GM12873 (cell line): ENCODE data around the gene PPIH.

Experiments used
- CTCF ChIP-seq: IDR thresholded peaks from 2 replicates; pipeline ENCODE4 v1.5.1; 2012; ENCODE audit warnings: low read depth, mild to moderate bottlenecking, moderate library complexity, low read length, control low read depth; ENCODE audit not compliant: insufficient read depth; ENCODE audit errors: missing control alignments

Gene PPIH

DNA sequence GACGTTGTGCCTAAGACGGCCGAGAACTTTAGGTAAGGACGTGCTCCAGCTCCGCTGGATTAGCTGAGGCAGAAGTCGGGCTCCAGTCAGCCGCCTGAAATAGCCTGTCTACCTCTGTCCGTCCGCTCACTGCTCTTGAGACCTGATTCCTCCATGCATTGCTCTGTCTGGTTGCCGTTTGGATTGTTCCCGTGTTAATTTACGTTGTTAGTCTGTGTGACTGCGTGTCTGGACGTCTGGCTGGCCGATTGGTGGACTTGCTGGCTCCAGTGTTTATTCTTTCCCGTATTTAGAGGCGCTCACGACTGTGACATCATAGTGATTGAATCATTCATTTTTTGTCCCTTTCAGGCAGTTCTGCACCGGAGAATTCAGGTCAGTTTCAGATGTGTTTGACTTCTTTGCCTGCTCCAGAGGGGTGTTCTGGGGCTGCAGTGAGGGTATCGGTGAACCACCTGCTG is 684 bp downstream of the PPIH start:
- TF ChIP-seq CTCF: no peak

DNA sequence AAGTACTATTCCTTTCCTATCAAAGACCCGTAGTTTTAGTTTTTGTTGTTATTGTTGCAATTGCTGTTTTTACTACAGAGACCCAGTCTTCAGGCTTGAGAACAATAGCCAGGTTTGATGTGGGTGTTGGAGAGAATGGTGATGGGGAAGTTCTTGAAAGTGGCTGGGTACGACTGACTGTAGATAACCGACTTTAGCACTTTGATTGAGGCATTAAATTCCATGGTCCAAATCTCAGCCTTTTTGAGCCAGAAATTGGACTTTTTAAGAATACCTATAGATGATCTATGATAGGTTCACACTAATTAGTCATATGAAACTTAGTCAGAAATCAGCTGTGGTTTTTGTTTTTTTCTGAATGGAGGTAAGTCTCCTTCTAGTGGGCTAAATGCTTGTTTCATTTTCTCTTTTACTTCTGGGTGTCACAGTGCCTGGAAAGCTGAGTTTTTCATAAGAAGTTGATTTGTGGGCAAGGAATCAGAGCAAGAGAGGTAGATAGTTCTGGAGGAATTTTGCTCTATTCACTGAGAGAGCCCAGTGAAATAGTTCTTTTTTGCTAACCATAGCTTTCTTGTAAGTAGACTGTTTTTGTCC is 2.8 kb downstream of the PPIH start:
- TF ChIP-seq CTCF: no peak

DNA sequence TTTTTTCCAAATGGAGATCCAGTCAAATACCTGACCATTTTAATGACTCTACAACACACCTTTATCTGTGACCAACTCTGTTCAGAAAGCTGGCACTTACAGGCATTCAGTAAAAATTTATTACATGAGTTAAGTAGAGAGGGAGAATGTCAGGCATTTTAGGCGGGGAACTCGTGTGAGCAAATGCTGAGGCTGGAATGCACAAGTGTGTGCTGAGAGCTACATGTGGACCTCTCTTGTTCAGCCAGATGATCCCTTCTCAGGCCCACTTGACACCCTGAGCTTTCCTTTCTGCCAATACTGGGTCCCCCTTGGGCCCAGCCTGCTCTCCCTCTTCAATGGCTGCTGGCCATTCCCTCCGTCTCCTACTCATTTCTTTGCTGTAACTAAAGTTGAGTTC is 11.7 kb downstream of the PPIH start:
- no peak for TF ChIP-seq CTCF

- TF ChIP-seq CTCF: no peak
These were observed 12.2 kb downstream of the PPIH start for GRCh38 chr1:42670425-42670824.

- TF ChIP-seq CTCF: no peak
These were observed 16.0 kb downstream of the PPIH start for GRCh38 chr1:42674214-42674613.

DNA sequence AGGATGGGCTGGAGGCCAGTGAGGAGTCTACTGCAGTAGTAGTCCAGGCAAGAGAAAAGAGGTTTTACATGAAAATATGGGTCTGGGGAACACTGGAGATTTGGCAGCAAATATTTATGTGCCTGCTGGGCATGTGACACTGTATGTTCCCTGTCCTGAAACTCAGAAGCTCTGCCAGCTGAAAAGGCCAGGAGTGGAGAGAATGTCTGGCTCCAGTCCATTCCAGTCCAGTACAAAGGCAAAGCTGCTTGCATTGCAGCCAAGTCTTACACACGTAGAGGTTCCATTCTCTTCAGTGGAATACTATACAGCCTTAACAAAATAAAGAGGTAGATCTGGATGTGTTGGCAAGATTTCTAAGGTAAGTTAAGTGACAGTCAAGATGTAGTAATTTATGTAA is 16.5 kb downstream of the PPIH start:
- no peak for TF ChIP-seq CTCF

DNA sequence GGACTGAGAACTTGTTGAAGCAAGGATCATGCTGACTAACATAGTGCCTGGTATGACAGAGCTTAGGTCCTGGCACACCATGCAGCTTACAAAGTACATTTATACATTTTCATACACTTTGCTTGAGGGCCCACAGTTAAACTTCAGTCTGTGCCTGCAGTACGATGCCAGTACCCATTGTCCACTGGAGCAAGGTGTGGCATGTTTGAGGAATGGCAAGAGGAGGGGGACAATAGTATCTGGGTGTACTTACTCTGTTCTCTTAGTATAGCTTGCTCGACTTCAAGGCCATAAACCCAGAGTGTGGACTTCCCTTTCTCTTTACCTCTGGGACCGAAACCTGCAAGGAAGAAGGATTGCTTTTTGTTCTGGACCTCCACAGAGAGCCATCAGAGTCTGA is 17.2 kb downstream of the PPIH start:
- TF ChIP-seq CTCF: no peak

GRCh38 chr1:42676534-42677087 is 18.4 kb downstream of the PPIH start:
- TF ChIP-seq CTCF: no peak
